Activated CD4-positive, alpha-beta T cell treated with anti-CD3 and anti-CD28 coated beads for 24 hours (primary cell): Measurements from ENCODE around the gene ZBTB47.

Experiments used
- DNase-seq, 2 donors: peaks; one replicate each; pipeline ENCODE4 v3.0.0-alpha.2; 2020; ENCODE audit warnings: low read depth in 2 of 2

ZBTB47 gene

DNA sequence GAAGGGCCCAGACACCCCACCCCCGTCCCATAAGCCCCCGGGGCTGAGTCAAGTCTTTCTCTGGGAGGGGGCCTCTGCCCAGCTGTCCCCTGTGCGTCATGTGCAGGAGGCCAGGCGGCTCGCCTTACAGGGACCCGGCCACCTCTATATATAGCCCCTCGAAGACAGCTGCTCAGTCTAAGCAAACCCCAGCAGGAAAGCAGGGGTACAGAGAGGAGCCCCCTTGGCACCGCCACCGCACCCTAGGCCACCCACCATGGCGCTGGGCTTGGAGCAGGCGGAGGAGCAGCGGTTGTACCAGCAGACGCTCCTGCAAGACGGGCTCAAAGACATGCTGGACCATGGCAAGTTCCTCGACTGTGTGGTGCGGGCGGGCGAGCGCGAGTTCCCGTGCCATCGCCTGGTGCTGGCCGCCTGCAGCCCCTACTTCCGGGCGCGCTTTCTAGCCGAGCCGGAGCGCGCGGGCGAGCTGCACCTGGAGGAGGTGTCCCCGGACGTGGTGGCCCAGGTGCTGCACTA lies 31.9 kb downstream of the ZBTB47 start, which contains the start of gene KLHL40:
KLHL40 (plus strand) TSS at position 175 of the 519 bp plus-strand sequence; CDS start at position 257, 82 bp downstream.
- DNase-seq = no peak

DNA sequence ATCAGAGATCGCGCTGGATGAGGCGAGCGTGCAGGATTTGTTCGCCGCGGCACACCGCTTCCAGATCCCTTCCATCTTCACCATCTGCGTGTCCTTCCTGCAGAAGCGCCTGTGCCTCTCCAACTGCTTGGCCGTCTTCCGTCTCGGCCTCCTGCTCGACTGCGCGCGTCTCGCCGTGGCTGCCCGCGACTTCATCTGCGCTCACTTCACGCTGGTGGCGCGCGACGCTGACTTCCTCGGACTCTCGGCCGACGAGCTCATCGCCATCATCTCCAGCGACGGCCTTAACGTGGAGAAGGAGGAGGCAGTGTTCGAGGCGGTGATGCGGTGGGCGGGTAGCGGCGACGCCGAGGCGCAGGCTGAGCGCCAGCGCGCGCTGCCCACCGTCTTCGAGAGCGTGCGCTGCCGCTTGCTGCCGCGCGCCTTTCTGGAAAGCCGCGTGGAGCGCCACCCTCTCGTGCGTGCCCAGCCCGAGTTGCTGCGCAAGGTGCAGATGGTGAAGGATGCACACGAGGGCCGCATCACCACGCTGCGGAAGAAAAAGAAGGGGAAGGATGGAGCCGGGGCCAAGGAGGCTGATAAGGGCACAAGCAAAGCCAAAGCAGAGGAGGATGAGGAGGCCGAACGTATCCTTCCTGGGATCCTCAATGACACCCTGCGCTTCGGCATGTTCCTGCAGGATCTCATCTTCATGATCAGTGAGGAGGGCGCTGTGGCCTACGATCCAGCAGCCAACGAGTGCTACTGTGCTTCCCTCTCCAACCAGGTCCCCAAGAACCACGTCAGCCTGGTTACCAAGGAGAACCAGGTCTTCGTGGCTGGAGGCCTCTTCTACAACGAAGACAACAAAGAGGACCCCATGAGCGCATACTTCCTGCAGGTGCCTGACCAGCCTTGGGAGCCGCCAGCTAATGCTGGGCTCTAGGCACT lies 32.7 kb downstream of the ZBTB47 start:
- DNase-seq = no peak

DNA sequence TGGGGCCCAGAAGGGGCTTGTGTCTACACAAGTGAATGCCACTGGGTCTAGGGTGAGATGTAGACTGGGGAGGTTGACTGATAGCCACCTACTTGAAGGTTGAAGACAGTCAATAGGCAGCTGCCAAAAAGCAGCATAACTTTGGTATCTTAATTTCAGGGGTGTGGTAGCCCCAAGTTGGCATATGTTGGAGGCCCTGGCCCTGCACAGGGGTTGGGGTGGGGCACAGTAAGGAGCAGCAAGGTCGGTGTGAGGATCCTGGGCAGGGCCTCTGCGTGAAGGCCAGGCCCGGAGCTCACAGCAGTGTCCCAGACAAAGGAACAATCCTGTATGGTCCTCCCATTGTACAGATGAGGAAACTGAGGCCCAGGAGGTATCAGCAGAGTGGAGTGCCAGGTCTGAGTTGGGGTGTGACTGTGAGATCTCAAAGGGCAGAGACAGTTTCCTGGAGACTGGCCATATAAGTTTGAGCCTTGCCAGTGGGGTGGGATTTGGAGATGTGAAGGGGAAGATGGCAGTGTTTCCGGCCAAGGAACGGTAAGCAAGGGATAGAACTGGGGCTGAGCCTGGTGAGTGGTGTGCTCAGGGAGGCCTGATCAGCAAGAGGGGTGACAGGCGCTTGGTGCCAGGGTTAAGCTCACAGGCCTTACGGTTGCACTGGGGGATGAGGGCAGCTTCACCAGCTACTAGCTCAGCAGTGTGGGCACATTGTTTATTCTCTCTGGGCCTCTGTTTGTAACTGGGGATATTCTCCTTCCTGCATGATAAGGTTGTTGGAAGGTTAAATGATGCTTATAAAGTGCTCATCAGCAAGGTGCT lies 33.5 kb downstream of the ZBTB47 start:
- no peak for DNase-seq

GRCh38 chr3:42688016-42688415 lies 34.5 kb downstream of the ZBTB47 start:
- no peak for DNase-seq

GRCh38 chr3:42688487-42689420 lies 35.3 kb downstream of the ZBTB47 start:
- no peak for DNase-seq

GRCh38 chr3:42689421-42690014 lies 36.0 kb downstream of the ZBTB47 start:
- DNase-seq = no peak

DNA sequence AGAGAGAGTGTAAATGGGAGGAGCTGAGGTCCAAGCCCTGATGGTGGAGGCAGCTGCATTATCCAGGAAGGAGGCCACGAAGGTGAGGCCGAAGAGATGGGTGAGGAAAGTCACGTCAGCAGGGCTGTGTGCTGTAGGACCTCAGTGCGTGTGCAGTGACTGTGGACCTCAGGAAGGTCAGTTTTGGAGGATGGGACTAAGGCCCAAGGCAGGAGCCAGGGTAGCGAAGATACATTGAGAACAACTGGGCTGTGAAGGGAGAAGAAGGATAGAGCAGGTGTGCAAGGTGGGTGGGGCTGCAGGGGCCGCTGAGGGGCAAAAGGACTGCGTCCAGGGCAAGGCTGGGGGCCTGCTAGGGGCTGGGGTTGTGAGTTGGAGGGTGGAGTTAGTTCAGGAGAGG lies 36.7 kb downstream of the ZBTB47 start:
- DNase-seq = no peak

- no peak for DNase-seq
These were observed 37.5 kb downstream of the ZBTB47 start for GRCh38 chr3:42690766-42691680.

DNA sequence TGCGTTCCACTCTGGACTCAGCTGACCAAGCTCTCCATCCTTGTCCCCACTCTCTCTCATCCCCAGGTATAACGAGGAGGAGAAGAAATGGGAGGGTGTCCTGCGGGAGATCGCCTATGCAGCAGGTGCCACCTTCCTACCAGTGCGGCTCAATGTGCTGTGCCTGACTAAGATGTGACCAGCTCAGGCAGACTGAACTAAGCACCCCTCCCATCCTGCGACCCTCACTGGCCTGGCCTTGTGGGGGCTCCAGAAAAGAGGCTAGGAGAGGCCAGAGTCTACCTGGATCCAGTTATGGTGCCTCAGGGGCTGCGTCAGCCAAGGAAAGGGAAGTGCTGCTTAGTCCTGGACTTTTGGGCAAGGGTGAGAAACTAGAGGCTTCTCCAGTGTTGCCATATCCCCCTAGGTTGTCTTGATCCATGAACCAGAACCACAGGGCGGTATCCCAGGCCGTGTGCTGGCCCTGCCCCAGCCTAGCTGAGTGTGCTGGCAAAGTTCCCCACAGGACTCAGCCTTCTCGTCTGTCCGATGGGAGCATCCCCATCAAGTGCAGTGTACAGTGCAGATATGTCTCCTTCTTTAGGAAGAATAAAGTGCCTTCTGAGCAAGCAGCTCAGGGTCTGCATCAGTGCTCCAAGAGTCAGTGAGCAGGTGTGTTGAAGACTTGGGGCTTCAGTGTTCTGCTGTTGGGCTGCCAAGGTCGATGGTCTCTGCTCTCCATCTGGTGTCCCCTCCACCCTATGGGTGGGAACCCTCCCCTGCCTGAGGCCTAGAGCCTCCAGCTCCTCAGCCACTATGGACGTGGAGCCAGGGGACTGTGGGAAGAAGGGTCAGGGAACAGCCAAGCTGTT lies 38.5 kb downstream of the ZBTB47 start:
- DNase-seq = no peak

DNA sequence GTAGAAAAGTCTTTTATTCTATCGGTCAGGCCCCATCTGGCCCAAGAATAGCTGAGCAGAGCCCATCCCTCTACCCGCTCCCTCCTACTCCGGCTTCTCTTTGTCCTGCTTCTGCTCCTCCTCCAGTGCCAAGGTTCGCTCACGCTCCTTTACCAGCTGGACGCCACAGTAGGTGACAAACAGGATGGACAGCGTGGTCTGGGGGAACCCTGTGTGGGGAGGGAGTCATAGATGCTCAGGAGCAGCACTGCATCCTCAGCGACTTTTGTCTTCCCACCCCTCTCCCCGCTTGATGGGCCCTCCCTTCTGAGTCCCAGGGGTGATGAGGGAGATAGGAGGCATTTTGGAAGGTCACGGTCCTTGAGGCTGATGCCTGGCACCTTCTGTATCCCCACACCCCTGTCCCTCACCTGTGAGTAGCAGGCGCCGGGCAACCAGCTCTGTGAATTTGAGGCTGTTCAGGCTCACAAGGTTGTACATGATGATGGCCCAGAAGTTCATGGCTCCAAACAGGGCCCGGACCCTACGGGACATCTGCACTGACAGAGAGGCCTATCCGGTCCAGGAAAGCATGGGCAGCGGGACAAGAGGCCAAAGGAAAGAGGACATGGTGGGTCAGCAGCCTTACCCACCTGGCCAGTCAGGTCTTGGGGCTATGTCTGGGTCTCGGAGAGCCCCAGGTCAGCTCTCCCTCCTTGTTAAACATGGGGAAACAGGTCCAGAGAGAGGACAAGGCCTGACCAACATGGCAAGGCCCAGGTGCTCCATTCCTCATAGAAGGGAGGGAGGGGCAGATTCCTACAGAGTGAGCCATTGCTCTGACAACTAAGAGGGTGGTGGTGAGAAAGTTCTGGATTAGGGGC lies 39.4 kb downstream of the ZBTB47 start:
- DNase-seq = no peak

- no peak for DNase-seq
These were observed 40.0 kb downstream of the ZBTB47 start for GRCh38 chr3:42693530-42693930.

DNA sequence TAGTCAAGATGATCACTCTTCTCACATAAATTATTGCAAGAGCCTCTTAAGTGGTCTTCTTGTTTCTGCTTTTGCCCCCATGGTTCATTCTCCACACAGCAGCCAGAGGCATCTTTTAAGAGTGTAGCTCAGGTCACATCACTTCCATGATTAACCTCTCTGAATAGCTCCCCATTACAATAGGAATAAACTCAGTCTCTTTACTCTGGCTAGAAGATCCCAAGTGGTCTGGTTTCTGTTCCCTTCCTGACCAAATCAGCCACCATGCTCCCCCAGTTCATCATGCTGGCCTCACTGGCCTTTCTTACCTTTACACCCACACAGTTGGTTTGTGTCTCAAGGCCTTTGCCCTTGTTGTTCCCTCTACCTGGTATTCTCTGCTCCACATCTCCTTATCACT lies 40.9 kb downstream of the ZBTB47 start:
- no peak for DNase-seq

DNA sequence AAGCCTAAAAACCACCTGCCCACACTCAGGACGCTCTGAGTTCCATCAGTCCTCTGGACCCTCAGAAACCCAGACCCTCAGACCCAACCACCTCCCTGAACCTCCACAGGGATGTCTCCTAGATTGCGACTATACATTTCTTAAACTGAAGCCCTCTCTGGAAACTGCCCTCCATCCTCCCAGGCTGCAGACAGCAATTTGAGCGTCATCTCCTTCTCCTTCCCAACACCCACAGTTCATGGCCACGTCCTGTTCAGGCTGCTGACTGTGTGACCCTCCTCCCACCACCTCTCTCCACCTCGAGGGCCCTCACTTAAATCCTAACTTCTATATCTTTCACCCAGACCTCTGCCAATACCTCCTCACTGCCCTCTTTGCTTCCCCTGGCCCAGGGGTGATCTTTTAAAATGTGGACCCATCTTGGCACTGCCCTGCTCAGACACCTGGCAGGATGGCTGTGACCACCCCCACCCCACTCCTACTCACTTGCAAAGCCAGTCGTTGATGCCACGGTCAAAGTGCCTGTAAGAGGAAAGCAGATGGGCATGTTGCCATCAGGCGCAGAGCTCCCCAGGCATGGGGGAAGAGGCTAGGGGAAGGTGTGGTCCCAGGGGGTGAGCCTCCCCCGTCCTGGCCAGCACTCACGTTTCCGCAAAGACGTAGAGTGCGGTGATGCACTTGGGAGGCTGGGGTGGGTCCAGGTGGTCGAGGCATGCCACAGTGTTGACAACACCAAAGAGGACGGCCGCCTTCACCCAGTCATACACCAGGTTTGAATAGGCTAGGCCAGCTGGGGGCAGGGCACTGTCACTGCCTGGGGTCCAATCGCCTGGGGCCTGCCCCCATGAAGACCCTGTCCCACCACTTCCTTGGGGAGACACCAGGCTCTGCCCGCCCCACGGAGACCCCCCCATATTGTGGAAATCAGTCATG lies 43.1 kb downstream of the ZBTB47 start:
- DNase-seq = no peak

DNA sequence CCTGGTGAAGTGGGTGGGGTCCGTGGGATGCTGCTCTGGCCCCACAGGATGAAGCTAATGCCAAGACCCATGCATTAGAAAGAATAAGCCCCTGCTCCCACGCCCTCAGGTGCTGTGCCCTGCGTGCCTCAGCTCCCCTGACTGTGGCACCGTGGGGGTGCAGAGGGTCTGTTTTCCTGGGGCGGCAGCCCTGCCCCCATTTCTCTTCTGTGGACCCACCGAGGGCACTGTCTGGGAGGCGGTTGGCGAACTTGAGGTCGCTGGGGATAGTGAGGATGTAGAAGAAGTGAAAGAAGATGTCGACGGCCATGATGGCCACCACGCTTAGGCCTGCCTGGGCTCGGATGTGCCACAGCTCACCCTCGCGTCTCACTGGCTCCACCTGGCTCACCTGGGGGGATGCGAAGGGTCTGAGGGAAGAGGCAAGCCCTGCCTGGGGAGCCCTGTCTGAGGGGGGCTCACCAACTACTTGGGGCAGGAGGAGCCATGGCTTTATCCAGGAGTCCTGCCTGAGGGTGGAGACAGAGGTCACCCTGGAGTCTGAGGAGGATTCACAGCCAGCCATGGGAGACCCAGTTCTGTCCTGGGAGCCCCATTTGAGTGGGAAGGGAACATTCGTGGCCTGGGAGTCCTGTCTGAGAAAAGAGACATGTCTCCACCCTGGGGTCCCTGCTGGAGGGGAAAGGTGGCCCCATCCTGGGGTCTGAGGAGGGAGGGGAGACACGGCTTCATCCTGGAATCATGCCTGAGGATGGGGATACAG lies 44.0 kb downstream of the ZBTB47 start:
- no peak for DNase-seq

- DNase-seq = no peak
These were observed 44.9 kb downstream of the ZBTB47 start for GRCh38 chr3:42698216-42698910.

DNA sequence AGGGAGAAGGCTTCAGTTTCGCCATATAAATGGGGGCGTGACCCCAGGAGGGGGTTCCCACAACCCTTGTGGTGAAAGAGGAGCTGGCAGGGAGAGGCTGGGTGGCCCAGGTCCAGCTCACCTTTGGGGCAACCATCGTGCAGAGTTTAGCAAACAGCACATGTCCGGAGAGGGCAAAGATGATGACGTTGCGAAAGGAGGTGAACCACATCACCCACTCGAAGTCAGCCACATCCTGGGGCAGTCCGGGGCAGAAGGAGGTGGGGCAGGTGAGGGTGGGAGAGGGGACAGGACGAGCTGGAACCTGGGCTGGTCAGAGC lies 45.4 kb downstream of the ZBTB47 start:
- no peak for DNase-seq
